K562 (cell line): ENCODE data around the gene IGF2R. TPM values are rescaled to one million over a fixed set of nuclear protein-coding genes. Genes with fewer than 3 reads are reported as not detected.

ENCODE experiments used
- CTBP1 ChIP-seq: fragments of 450-650 bp; IDR thresholded peaks from 2 replicates; pipeline ENCODE4 v1.6.1; 2016; ENCODE audit warnings: borderline replicate concordance
- EGR1 ChIP-seq: fragments of 450-650 bp; conservative IDR thresholded peaks from 2 replicates; pipeline ENCODE4 v1.6.1; 2017; ENCODE audit warnings: mild to moderate bottlenecking
- ESRRB ChIP-seq: fragments of 250-450 bp; sonication (Bioruptor Pico); IDR thresholded peaks from 2 replicates; pipeline ENCODE4 v1.5.0; 2020; ENCODE audit warnings: mild to moderate bottlenecking, moderate library complexity, borderline replicate concordance
- HMGN3 ChIP-seq: IDR thresholded peaks from 2 replicates; pipeline ENCODE4 v1.6.1; 2011; ENCODE audit warnings: borderline replicate concordance, low read depth, mild to moderate bottlenecking, mixed read lengths, low read length; ENCODE audit not compliant: insufficient read length; ENCODE audit errors: extremely low read depth
- MAFF ChIP-seq: IDR thresholded peaks from 2 replicates; pipeline ENCODE4 v1.6.1; 2012; ENCODE audit warnings: low read length, improper control_type of control experiment
- MEF2A ChIP-seq: IDR thresholded peaks from 2 replicates; pipeline ENCODE4 v1.6.1; 2011; ENCODE audit warnings: low read depth, mild to moderate bottlenecking, low read length, moderate library complexity; ENCODE audit not compliant: control insufficient read depth
- RBFOX2 ChIP-seq: fragments of 200-400 bp; formaldehyde crosslinking; IDR thresholded peaks from 2 replicates; pipeline ENCODE4 v1.6.1; 2017; ENCODE audit warnings: low read depth, mild to moderate bottlenecking, low read length, moderate library complexity
- SETDB1 ChIP-seq: IDR thresholded peaks from one replicate; pipeline ENCODE4 v1.6.1; 2012; ENCODE audit warnings: low read length, control low read depth, inconsistent platforms
- SRSF1 ChIP-seq: fragments of 200-400 bp; formaldehyde crosslinking; IDR thresholded peaks from 2 replicates; pipeline ENCODE4 v1.6.1; 2017; ENCODE audit warnings: mild to moderate bottlenecking, low read depth, low read length, moderate library complexity
- ZFP1 ChIP-seq: fragments of 450-650 bp; formaldehyde crosslinking; IDR thresholded peaks from 2 replicates; pipeline ENCODE4 v1.4.0; 2020; ENCODE audit warnings: mild to moderate bottlenecking, mixed read lengths
- ZNF79 ChIP-seq: fragments of 250-450 bp; sonication (Bioruptor Pico); IDR thresholded peaks from 2 replicates; pipeline ENCODE4 v1.4.0; 2020; ENCODE audit warnings: low read depth, mild to moderate bottlenecking, moderate library complexity
- polyA plus RNA-seq, 8 experiments: library from polyadenylated mRNA; depleted of rRNA in 4 of 8; stranded (reverse) in 5 of 8; unstranded in 3 of 8; fragments of >200 nt; fragmentation: Nextera tagmentation in 2 of 8; fragmentation: Illumina TruSeq in 1 of 8; extraction: Ambion mirVana in 2 of 8; extraction: Trizol in 1 of 8; gene quantifications; 2 replicates each; pipeline versions ENCODE4 v1.2.1 to v1.2.3, GENCODE V29; 2011 to 2014; ENCODE audit warnings: inconsistent platforms in 1 of 8, missing spikeins in 1 of 8
- total RNA-seq, 7 experiments: library from RNA; depleted of rRNA in 6 of 7; stranded (reverse); fragments of >200 nt in 6 of 7; fragmentation: Illumina TruSeq in 2 of 7; extraction: Trizol in 2 of 7; gene quantifications; 2 replicates each; pipeline versions ENCODE4 v1.2.1 to v1.2.3, GENCODE V29; 2011 to 2021; ENCODE audit warnings: low replicate concordance in 1 of 7
- TF ChIP-seq, protein P1 (sequence below): fragments of 450-650 bp; IDR thresholded peaks from 2 replicates; pipeline ENCODE4 v1.6.1; 2016; ENCODE audit warnings: low read depth
- TF ChIP-seq, protein P2 (sequence below): fragments of 250-450 bp; sonication (Bioruptor Pico); IDR thresholded peaks from 2 replicates; pipeline ENCODE4 v1.9.0; 2021; ENCODE audit warnings: mild to moderate bottlenecking
- TF ChIP-seq, protein P3 (sequence below): fragments of 450-650 bp; formaldehyde crosslinking; IDR thresholded peaks from 2 replicates; pipeline ENCODE4 v1.4.0; 2020; ENCODE audit warnings: mild to moderate bottlenecking, moderate library complexity
- TF ChIP-seq, protein P4 (sequence below): fragments of 250-450 bp; sonication (Bioruptor Pico); IDR thresholded peaks from 2 replicates; pipeline ENCODE4 v1.8.0; 2021; ENCODE audit warnings: borderline replicate concordance, mild to moderate bottlenecking, moderate library complexity; ENCODE audit not compliant: poor library complexity, severe bottlenecking
- TF ChIP-seq, protein P5 (sequence below): fragments of 450-650 bp; IDR thresholded peaks from 2 replicates; pipeline ENCODE4 v1.7.0; 2016; ENCODE audit warnings: borderline replicate concordance

IGF2R gene
- total and polyA plus RNA-seq, 9 of the 15 experiments (the other 6 are each of a cell fraction or from before 2014, with no cell fraction given), result 3.5 to 92.3 (median 34.5) TPM

DNA sequence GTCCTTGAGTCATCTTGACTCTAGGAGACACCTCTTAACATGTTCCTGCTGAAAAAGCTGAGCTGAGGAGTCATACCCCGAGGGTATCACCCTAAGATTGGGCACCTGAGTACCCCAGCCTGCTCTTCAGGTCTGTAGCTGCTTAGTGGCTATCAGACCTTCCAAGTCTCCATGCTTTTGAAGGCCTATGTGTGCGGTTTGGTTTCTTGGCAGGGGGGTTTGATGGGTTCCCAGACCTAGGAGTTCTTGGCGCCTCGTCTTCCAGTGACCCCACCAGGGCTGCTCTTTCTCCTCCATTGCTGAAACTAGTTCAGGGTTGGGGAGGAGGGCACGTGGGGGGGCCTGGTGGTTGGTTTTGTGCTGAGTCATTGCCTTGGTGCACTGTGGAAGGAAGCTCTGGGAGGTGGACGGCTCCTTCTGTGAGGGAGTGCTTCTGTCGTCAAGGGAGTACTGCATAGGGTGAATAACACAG lies 20.1 kb downstream of the IGF2R start (continued):
- TF ChIP-seq, protein P1, sequence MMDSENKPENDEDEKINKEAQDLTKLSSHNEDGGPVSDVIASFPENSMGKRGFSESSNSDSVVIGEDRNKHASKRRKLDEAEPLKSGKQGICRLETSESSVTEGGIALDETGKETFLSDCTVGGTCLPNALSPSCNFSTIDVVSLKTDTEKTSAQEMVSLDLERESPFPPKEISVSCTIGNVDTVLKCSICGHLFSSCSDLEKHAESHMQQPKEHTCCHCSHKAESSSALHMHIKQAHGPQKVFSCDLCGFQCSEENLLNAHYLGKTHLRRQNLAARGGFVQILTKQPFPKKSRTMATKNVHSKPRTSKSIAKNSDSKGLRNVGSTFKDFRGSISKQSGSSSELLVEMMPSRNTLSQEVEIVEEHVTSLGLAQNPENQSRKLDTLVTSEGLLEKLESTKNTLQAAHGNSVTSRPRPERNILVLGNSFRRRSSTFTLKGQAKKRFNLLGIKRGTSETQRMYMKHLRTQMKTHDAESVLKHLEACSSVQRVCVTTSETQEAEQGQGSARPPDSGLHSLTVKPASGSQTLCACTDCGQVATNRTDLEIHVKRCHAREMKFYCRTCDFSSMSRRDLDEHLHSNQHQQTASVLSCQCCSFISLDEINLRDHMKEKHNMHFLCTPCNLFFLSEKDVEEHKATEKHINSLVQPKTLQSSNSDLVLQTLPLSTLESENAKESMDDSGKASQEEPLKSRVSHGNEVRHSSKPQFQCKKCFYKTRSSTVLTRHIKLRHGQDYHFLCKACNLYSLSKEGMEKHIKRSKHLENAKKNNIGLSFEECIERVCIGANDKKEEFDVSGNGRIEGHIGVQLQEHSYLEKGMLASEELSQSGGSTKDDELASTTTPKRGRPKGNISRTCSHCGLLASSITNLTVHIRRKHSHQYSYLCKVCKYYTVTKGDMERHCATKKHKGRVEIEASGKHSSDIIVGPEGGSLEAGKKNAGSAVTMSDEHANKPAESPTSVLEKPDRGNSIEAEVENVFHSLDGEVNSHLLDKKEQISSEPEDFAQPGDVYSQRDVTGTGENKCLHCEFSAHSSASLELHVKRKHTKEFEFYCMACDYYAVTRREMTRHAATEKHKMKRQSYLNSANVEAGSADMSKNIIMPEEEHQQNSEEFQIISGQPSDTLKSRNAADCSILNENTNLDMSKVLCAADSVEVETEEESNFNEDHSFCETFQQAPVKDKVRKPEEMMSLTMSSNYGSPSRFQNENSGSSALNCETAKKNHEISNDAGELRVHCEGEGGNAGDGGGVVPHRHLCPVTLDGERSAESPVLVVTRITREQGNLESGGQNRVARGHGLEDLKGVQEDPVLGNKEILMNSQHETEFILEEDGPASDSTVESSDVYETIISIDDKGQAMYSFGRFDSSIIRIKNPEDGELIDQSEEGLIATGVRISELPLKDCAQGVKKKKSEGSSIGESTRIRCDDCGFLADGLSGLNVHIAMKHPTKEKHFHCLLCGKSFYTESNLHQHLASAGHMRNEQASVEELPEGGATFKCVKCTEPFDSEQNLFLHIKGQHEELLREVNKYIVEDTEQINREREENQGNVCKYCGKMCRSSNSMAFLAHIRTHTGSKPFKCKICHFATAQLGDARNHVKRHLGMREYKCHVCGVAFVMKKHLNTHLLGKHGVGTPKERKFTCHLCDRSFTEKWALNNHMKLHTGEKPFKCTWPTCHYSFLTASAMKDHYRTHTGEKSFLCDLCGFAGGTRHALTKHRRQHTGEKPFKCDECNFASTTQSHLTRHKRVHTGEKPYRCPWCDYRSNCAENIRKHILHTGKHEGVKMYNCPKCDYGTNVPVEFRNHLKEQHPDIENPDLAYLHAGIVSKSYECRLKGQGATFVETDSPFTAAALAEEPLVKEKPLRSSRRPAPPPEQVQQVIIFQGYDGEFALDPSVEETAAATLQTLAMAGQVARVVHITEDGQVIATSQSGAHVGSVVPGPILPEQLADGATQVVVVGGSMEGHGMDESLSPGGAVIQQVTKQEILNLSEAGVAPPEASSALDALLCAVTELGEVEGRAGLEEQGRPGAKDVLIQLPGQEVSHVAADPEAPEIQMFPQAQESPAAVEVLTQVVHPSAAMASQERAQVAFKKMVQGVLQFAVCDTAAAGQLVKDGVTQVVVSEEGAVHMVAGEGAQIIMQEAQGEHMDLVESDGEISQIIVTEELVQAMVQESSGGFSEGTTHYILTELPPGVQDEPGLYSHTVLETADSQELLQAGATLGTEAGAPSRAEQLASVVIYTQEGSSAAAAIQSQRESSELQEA, result no peak
- TF ChIP-seq, protein P2, sequence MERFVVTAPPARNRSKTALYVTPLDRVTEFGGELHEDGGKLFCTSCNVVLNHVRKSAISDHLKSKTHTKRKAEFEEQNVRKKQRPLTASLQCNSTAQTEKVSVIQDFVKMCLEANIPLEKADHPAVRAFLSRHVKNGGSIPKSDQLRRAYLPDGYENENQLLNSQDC (CRISPR knock-in tag), result 0 out of 2 replicates have a peak, but pooled peaks have one; percentile 40
- TF ChIP-seq ZFP1 (CRISPR knock-in tag) (no peak), SETDB1 (no peak), MAFF (peak; percentile 99), RBFOX2 (no peak), EGR1 (no peak), CTBP1 (peak; percentile 46; the same call in 1 of the 2 replicates), MEF2A (no peak), SRSF1 (no peak), ZNF79 (CRISPR knock-in tag) (no peak), HMGN3 (no peak), ESRRB (CRISPR knock-in tag) (no peak)
- TF ChIP-seq, protein P3, sequence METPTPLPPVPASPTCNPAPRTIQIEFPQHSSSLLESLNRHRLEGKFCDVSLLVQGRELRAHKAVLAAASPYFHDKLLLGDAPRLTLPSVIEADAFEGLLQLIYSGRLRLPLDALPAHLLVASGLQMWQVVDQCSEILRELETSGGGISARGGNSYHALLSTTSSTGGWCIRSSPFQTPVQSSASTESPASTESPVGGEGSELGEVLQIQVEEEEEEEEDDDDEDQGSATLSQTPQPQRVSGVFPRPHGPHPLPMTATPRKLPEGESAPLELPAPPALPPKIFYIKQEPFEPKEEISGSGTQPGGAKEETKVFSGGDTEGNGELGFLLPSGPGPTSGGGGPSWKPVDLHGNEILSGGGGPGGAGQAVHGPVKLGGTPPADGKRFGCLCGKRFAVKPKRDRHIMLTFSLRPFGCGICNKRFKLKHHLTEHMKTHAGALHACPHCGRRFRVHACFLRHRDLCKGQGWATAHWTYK (CRISPR knock-in tag), result no peak
- TF ChIP-seq, protein P4, sequence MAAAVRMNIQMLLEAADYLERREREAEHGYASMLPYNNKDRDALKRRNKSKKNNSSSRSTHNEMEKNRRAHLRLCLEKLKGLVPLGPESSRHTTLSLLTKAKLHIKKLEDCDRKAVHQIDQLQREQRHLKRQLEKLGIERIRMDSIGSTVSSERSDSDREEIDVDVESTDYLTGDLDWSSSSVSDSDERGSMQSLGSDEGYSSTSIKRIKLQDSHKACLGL (CRISPR knock-in tag), result no peak
- TF ChIP-seq, protein P5, sequence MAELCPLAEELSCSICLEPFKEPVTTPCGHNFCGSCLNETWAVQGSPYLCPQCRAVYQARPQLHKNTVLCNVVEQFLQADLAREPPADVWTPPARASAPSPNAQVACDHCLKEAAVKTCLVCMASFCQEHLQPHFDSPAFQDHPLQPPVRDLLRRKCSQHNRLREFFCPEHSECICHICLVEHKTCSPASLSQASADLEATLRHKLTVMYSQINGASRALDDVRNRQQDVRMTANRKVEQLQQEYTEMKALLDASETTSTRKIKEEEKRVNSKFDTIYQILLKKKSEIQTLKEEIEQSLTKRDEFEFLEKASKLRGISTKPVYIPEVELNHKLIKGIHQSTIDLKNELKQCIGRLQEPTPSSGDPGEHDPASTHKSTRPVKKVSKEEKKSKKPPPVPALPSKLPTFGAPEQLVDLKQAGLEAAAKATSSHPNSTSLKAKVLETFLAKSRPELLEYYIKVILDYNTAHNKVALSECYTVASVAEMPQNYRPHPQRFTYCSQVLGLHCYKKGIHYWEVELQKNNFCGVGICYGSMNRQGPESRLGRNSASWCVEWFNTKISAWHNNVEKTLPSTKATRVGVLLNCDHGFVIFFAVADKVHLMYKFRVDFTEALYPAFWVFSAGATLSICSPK, result no peak
